ENCODE data around the gene MED6.

GRCh38 chr14:70555890-70556289 is 44.6 kb downstream of the MED6 start:
- TF ChIP-seq POLR2A (IDR thresholded peaks at IDR 0.05) (no peak), CTCF (IDR thresholded peaks at IDR 0.05) (no peak), POLR2AphosphoS5 (IDR thresholded peaks at IDR 0.05) (no peak)

All from breast epithelium (tissue), 3 donors.